ENCODE data around the gene CEMP1. TPM values are rescaled to one million over a fixed set of nuclear protein-coding genes. Genes with fewer than 3 reads are reported as not detected.

Gene CEMP1
- total and polyA plus RNA-seq, 2 experiments from 2014 or later, result 0.31 to 7.5 TPM

GRCh38 chr16:2498531-2499253, 32.5 kb downstream of the CEMP1 start:
- Mint-ChIP-seq H3K27ac (no peak overlapping the region), H3K27me3 (ENCODE audit: insufficient read depth, low read depth, poor library complexity) (no peaks in the 10 kb centered on the region), H3K9me3 (no peaks in the 10 kb centered on the region), H3K4me1 (peaks cover 5% of the 10 kb centered on the region), H3K36me3 (ENCODE audit: low read depth) (peaks cover 8% of the 10 kb centered on the region; the same call in 2 of the 3 replicates), H3K4me3 (no peak overlapping the region)
- Histone ChIP-seq H3K27ac (ENCODE audit: low read depth) (no peak overlapping the region), H3K9me2 (ENCODE audit: insufficient read depth) (no peaks in the 10 kb centered on the region), H4K20me1 (replicated peaks; ENCODE audit: insufficient read depth) (no peaks in the 10 kb centered on the region; the same call in 1 of the 2 replicates), H3K4me2 (no peak overlapping the region), H3K4me1 (ENCODE audit: insufficient read depth) (peaks cover 7% of the 10 kb centered on the region; the same call in 1 of the 2 replicates), H3K27me3 (ENCODE audit: insufficient read depth) (no peaks in the 10 kb centered on the region), H2AFZ (no peak overlapping the region), H3K4me3 (no peak overlapping the region), H3K36me3 (ENCODE audit: insufficient read depth) (no peaks in the 10 kb centered on the region), H3F3A (replicated peaks; ENCODE audit: low read depth) (no peaks in the 10 kb centered on the region), H3K79me2 (replicated peaks; ENCODE audit: insufficient read depth) (no peaks in the 10 kb centered on the region)
- no peak for TF ChIP-seq ZNF331 (CRISPR knock-in tag; IDR thresholded peaks at IDR 0.05; ENCODE audit: low read depth)
- no peak for TF ChIP-seq STAT1 (IDR thresholded peaks at IDR 0.05; ENCODE audit: unreplicated experiment)
- TF ChIP-seq EZH2phosphoT487 (IDR thresholded peaks at IDR 0.05; ENCODE audit: unreplicated experiment), result no peak
- TF ChIP-seq CREB1 (CRISPR knock-in tag; IDR thresholded peaks at IDR 0.05; ENCODE audit: low read depth), result no peak
- no peak for TF ChIP-seq CTCF (conservative IDR thresholded peaks at IDR 0.05; ENCODE audit: low read depth in 2 of 2)
- no peak for TF ChIP-seq ZNF462 (CRISPR knock-in tag; IDR thresholded peaks at IDR 0.05)
- no peak for TF ChIP-seq POLR2AphosphoS5 (IDR thresholded peaks at IDR 0.05; ENCODE audit: low read depth)
- no peak for TF ChIP-seq ETS1 (IDR thresholded peaks at IDR 0.05)
- no peak for TF ChIP-seq REST (IDR thresholded peaks at IDR 0.05; ENCODE audit: unreplicated experiment)
- no peak for TF ChIP-seq NANOG (IDR thresholded peaks at IDR 0.05; ENCODE audit: borderline replicate concordance)
- TF ChIP-seq EZH2 (IDR thresholded peaks at IDR 0.05; ENCODE audit: low read depth, unreplicated experiment), result no peak
- TF ChIP-seq JUNB (IDR thresholded peaks at IDR 0.05; ENCODE audit: unreplicated experiment), result no peak
- TF ChIP-seq ZNF114 (CRISPR knock-in tag; IDR thresholded peaks at IDR 0.05), result no peak
- DNase-seq (ENCODE audit: low spot score), result no peak
- ATAC-seq, result no peak

Measured in GM23338 (cell line).